HCT116 (cell line): ENCODE measurements around the gene PCDH9. TPM values are rescaled to one million over a fixed set of nuclear protein-coding genes. Genes with fewer than 3 reads are reported as not detected.

Source experiments
- ATAC-seq: fragments of 200-7000 bp; cut with Tn5 transposase; 2 replicates; pipeline ENCODE4 v1.9.1; 2020; ENCODE audit warnings: mild to moderate bottlenecking, moderate library complexity
- BruUV-seq: library from RNA; stranded (reverse); fragments of 400-500 nt; replicated peaks from 2 replicates; lab custom pipeline; 2021; lab: Mats Ljungman, UMichigan
- CTCF ChIA-PET: fragments of 300-600 bp; sonication (Branson Sonifier 250); formaldehyde crosslinking; loops from one replicate; lab custom pipeline; 2021; ENCODE audit warnings: antibody characterized with exemption; lab: Charles Lee
- POLR2A ChIA-PET: fragments of 300-600, 350-600 bp; sonication (Branson Sonifier 250); formaldehyde crosslinking; loops from one replicate; lab custom pipeline; 2021; ENCODE audit warnings: antibody characterized with exemption; lab: Charles Lee
- RAD21 ChIA-PET, 2 experiments: fragments of 300-600 bp; sonication (Branson Sonifier 250); formaldehyde crosslinking; loops; one replicate each; lab custom pipeline; 2023; ENCODE audit warnings: low total read pairs in 2 of 2; ENCODE audit not compliant: uncharacterized antibody in 2 of 2, unreplicated experiment in 2 of 2, low non-redundant PET in 1 of 2; lab: Charles Lee
- DNase-seq: peaks from one replicate; pipeline ENCODE4 v3.0.0-alpha.2; 2010; ENCODE audit warnings: low read depth, low spot score
- H2AFZ ChIP-seq: fragments of 200-600 bp; shearing (Covaris generic), sonication (generic); 2 replicates; pipeline ENCODE4 v1.6.1; 2017; ENCODE audit warnings: low read depth, mixed run types, mixed read lengths, antibody characterized with exemption, low read length; ENCODE audit not compliant: poor library complexity, severe bottlenecking
- H3K27ac ChIP-seq: 2 replicates; pipeline ENCODE4 v1.5.1; 2012; ENCODE audit warnings: low read depth, low read length
- H3K27me3 ChIP-seq: fragments of 200-600 bp; sonication (generic); 2 replicates; pipeline ENCODE4 v1.6.1; 2016; ENCODE audit warnings: mixed run types, low read length, mixed read lengths; ENCODE audit not compliant: insufficient read depth
- H3K36me3 ChIP-seq, 2 experiments: fragments of 200-500 bp in 1 of 2; fragments of 200-600 bp in 1 of 2; sonication (Bioruptor generic) in 1 of 2; sonication (generic) in 1 of 2; 2 replicates each; pipeline versions ENCODE4 v1.5.1 to v1.6.1; 2014 to 2016; ENCODE audit warnings: low read length in 2 of 2, inconsistent platforms in 1 of 2, mixed read lengths in 1 of 2, mixed run types in 1 of 2; ENCODE audit not compliant: insufficient read depth in 2 of 2, control insufficient read depth in 1 of 2
- H3K4me1 ChIP-seq, 2 experiments: fragments of 200-600 bp in 1 of 2; sonication (generic) in 1 of 2; 2 replicates each; pipeline versions ENCODE4 v1.5.1 to v1.6.1; 2012 to 2017; ENCODE audit warnings: low read length in 2 of 2, inconsistent platforms in 1 of 2, mild to moderate bottlenecking in 1 of 2, mixed read lengths in 1 of 2, mixed run types in 1 of 2, moderate library complexity in 1 of 2; ENCODE audit not compliant: insufficient read depth in 2 of 2, control insufficient read depth in 1 of 2
- H3K4me2 ChIP-seq: fragments of 200-600 bp; sonication (generic); 2 replicates; pipeline ENCODE4 v1.6.1; 2017; ENCODE audit warnings: mixed run types, low read length, mixed read lengths
- H3K4me3 ChIP-seq, 2 experiments: fragments of 200-600 bp in 1 of 2; sonication (generic) in 1 of 2; replicated peaks in 1 of 2; 2 replicates each; pipeline ENCODE4 v1.5.1; 2011 to 2016; ENCODE audit warnings: low read length in 2 of 2, control low read depth in 1 of 2, low read depth in 1 of 2, mild to moderate bottlenecking in 1 of 2, mixed read lengths in 1 of 2, mixed run types in 1 of 2
- H3K79me2 ChIP-seq: fragments of 200-600 bp; sonication (generic); 2 replicates; pipeline ENCODE4 v1.6.1; 2017; ENCODE audit warnings: mild to moderate bottlenecking, mixed run types, low read length, moderate library complexity, mixed read lengths; ENCODE audit not compliant: insufficient read depth
- H3K9ac ChIP-seq: fragments of 200-600 bp; sonication (generic); 2 replicates; pipeline ENCODE4 v1.6.1; 2016; ENCODE audit warnings: low read length, mixed read lengths
- H3K9me2 ChIP-seq: fragments of 200-600 bp; sonication (generic), shearing (Covaris generic); 2 replicates; pipeline ENCODE4 v1.6.1; 2017; ENCODE audit warnings: mixed run types, mild to moderate bottlenecking, moderate library complexity; ENCODE audit not compliant: insufficient read depth
- H3K9me3 ChIP-seq, 2 experiments: fragments of 200-500 bp in 1 of 2; fragments of 200-600 bp in 1 of 2; sonication (Bioruptor generic) in 1 of 2; sonication (generic) in 1 of 2; 2 replicates each; pipeline ENCODE4 v1.6.1; 2014 to 2017; ENCODE audit warnings: low read length in 2 of 2, mixed read lengths in 2 of 2, inconsistent platforms in 1 of 2, low read depth in 1 of 2, mild to moderate bottlenecking in 1 of 2, mixed run types in 1 of 2, moderate library complexity in 1 of 2; ENCODE audit not compliant: control insufficient read depth in 1 of 2, insufficient read depth in 1 of 2
- H4K20me1 ChIP-seq: fragments of 200-600 bp; sonication (generic), shearing (Covaris generic); 2 replicates; pipeline ENCODE4 v1.6.1; 2017; ENCODE audit warnings: mixed run types, mild to moderate bottlenecking, moderate library complexity; ENCODE audit not compliant: insufficient read depth
- CTCF ChIP-seq, 3 experiments: fragments of 200-600 bp in 1 of 3; sonication (generic) in 1 of 3; IDR thresholded peaks in 2 of 3; conservative IDR thresholded peaks in 1 of 3; 2 replicates each; pipeline ENCODE4 v1.5.1; 2012 to 2017; ENCODE audit warnings: low read depth in 2 of 3, low read length in 2 of 3, antibody characterized with exemption in 1 of 3, borderline replicate concordance in 1 of 3, control low read depth in 1 of 3, mild to moderate bottlenecking in 1 of 3, mixed read lengths in 1 of 3, mixed run types in 1 of 3, moderate library complexity in 1 of 3; ENCODE audit not compliant: insufficient read depth in 1 of 3
- EGR1 ChIP-seq: IDR thresholded peaks from 2 replicates; pipeline ENCODE4 v1.6.1; 2012; ENCODE audit warnings: low read depth
- EZH2 ChIP-seq: fragments of 200-600 bp; sonication (generic); IDR thresholded peaks from 2 replicates; pipeline ENCODE4 v1.6.1; 2017; ENCODE audit warnings: antibody characterized with exemption, mixed run types
- EZH2phosphoT487 ChIP-seq: fragments of 200-600 bp; IDR thresholded peaks from 2 replicates; pipeline ENCODE4 v1.6.1; 2018; ENCODE audit warnings: antibody characterized with exemption, borderline replicate concordance
- FOSL1 ChIP-seq: IDR thresholded peaks from 2 replicates; pipeline ENCODE4 v1.6.1; 2012; ENCODE audit warnings: low read depth
- JUND ChIP-seq: IDR thresholded peaks from 2 replicates; pipeline ENCODE4 v1.6.1; 2012
- MAX ChIP-seq: IDR thresholded peaks from 2 replicates; pipeline ENCODE4 v1.6.1; 2012
- RAD21 ChIP-seq: IDR thresholded peaks from 2 replicates; pipeline ENCODE4 v1.6.1; 2012; ENCODE audit warnings: low read depth, mild to moderate bottlenecking
- SP1 ChIP-seq: IDR thresholded peaks from 2 replicates; pipeline ENCODE4 v1.6.1; 2012; ENCODE audit warnings: low read depth
- YY1 ChIP-seq: IDR thresholded peaks from 2 replicates; pipeline ENCODE4 v1.6.1; 2011; ENCODE audit warnings: low read length, low read depth, moderate library complexity, mild to moderate bottlenecking; ENCODE audit not compliant: insufficient replicate concordance; ENCODE audit errors: extremely low read depth
- ZBTB33 ChIP-seq: IDR thresholded peaks from 2 replicates; pipeline ENCODE4 v1.6.1; 2011; ENCODE audit warnings: mild to moderate bottlenecking, low read length, moderate library complexity; ENCODE audit not compliant: insufficient replicate concordance; ENCODE audit errors: extremely low read depth
- ZFX ChIP-seq: fragments of 450-650 bp; IDR thresholded peaks from 2 replicates; pipeline ENCODE4 v1.6.1; 2017
- ZNF274 ChIP-seq: fragments of 200-500 bp; sonication (Bioruptor generic); IDR thresholded peaks from 2 replicates; pipeline ENCODE4 v1.6.1; 2014; ENCODE audit warnings: mild to moderate bottlenecking, low read depth, low read length, inconsistent platforms
- intact Hi-C: fragments of 100-400 bp; cut with micrococcal nuclease; formaldehyde crosslinking; loops from 2 replicates; pipeline ENCODE4 v1.10.0; 2022
- total RNA-seq: library from RNA; stranded (reverse); gene quantifications from one replicate; pipeline ENCODE4 v1.2.1, GENCODE V29; 2021; ENCODE audit not compliant: unreplicated experiment

Gene PCDH9
- total RNA-seq, 1 experiment from 2014 or later = 0.02 TPM

- no peak for TF ChIP-seq CTCF (IDR thresholded peaks at IDR 0.05 in 2 of 3, conservative IDR thresholded peaks at IDR 0.05 in 1 of 3; ENCODE audit: borderline replicate concordance in 1 of 3, insufficient read depth in 1 of 3, low read depth in 2 of 3, low read length in 2 of 3)
- no peak for TF ChIP-seq JUND
Measured at GRCh38 chr13:67229481-67230403, at the start of gene PCDH9 (continued).

- BruUV-seq = no TSS peak
- no peak for TF ChIP-seq RAD21
- Histone ChIP-seq H3K79me2 (no peaks in the 10 kb centered on the region), H3K27ac (no peak overlapping the region), H3K9me2 (no peaks in the 10 kb centered on the region), H2AFZ (no peak overlapping the region), H3K9me3 (no peaks in the 10 kb centered on the region), H4K20me1 (no peaks in the 10 kb centered on the region), H3K4me2 (no peak overlapping the region), H3K4me3 (no peak overlapping the region), H3K36me3 (no peaks in the 10 kb centered on the region), H3K4me1 (no peaks in the 10 kb centered on the region; a peak in 1 of 4 replicates), H3K27me3 (no peaks in the 10 kb centered on the region), H3K9ac (no peak overlapping the region)
- DNase-seq (no peak), ATAC-seq (no peak)
- POLR2A ChIA-PET = no interaction called here
- CTCF ChIA-PET = no interaction called here
- RAD21 ChIA-PET = no interaction called here
- intact Hi-C loops = no loop called here
Measured at GRCh38 chr13:67278235-67278634, 48.1 kb upstream of the PCDH9 start.

- no TSS peak for BruUV-seq
- H3K4me1 ChIP-seq = no peaks in the 10 kb centered on the region
- no peak overlapping the region for H3K4me2 ChIP-seq
- H3K9me2 ChIP-seq = no peaks in the 10 kb centered on the region
- H3K27ac ChIP-seq = no peak overlapping the region
- no peaks in the 10 kb centered on the region for H4K20me1 ChIP-seq
- no peak overlapping the region for H3K4me3 ChIP-seq
- H3K9me3 ChIP-seq = no peaks in the 10 kb centered on the region
- no peak overlapping the region for H2AFZ ChIP-seq
- ATAC-seq = no peak
- intact Hi-C loops = no loop called here
- no peak for DNase-seq
- no peaks in the 10 kb centered on the region for H3K36me3 ChIP-seq
- no peaks in the 10 kb centered on the region for H3K79me2 ChIP-seq
- H3K27me3 ChIP-seq = no peaks in the 10 kb centered on the region
- no peak overlapping the region for H3K9ac ChIP-seq
- RAD21 ChIA-PET = no interaction called here
- POLR2A ChIA-PET = no interaction called here
- CTCF ChIA-PET = no interaction called here
- TF ChIP-seq EGR1 (no peak), RAD21 (no peak), ZBTB33 (no peak), SP1 (no peak), EZH2 (no peak), ZFX (no peak), YY1 (no peak), EZH2phosphoT487 (no peak), MAX (no peak), FOSL1 (no peak), ZNF274 (no peak)
Measured at GRCh38 chr13:67277581-67277980, 47.4 kb upstream of the PCDH9 start.
